ENCODE results near the gene FUOM.

The FUOM gene

DNA sequence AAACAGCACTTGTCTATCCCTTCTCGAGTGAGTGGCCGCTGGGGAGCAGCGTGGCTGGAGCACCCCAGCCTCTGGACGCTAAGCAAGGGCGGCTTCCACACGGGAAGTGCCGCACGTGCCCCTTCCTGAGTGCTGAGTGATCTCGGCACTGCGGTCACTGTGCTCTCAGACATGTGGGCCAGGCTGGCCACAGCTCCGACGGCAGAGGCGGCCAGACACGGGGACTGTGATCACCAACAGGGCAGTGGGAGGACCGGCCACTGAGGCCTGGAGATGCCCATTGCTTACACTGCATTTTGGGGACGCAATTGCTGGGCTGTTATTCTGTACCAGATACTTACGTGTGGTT, 8.3 kb upstream of the FUOM start:
- no peak for DNase-seq

DNA sequence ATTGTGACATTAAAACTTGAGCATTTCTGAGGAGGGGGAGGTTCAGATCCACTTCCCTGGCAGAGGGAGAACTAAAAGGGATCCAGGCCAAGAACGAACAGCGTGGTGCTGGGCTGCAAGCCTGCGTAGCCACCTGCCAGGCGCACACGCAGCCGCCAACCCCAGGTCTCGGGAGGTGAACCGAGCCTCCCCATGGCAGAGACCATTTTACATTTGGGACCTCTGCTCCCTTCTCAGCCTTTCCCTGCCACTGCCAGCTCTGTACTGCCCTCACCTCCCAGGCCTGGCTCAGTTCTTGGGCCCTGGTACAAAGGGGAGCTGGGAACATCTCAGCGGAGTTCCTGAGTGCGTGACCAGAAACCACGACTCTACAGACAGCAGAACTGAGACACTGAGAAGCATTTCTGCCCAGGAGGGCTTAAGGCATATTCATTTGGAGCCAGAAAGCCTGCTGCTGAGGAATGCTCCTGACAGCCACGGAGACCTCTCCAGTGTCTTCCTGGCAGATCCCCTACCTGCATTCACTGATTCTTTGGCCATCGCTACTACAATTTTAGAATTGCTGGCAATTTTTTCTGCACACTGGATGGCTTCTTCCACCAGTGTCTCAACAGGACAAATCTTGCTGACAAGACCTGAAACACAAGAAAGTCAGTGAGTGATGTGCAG, 7.8 kb upstream of the FUOM start:
- no peak for DNase-seq

DNA sequence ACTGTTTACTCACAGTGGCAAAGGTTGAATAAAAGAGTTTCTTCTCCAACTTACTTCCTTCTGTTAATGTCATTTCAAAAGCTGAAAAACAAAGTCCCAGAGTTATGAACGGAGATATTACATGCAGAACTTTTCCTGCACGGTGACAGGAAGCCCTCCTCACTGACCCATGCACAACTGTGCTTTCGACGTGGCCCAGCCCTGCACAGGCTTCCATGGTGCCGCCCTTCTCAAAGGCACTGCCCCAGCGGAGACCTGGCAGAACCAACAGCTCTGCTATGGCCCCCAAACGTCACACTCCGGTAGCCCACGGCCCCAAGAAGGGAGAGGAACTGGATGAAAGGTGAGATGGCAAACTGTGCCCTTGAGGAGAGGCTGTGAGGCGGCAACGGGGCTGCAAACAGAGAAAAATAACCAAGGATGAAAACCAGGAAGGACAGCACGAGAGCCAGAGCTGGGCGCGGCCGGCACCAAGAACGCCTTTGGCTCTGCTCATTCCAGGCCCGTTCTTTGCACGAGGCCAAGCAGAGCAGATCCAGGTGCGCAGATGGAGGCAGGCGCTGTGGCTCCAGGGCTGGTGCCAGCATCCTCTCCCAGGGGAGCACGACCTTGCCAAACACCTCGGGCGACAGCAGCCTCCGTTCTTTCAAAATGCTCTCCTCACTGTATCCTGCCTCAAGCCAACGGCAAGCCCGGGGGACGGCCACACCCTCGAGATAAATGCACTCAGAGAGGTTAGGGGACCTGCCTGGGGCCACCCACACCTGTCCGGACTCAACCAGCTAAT, 7.0 kb upstream of the FUOM start:
- peak; percentile 87 for DNase-seq

DNA sequence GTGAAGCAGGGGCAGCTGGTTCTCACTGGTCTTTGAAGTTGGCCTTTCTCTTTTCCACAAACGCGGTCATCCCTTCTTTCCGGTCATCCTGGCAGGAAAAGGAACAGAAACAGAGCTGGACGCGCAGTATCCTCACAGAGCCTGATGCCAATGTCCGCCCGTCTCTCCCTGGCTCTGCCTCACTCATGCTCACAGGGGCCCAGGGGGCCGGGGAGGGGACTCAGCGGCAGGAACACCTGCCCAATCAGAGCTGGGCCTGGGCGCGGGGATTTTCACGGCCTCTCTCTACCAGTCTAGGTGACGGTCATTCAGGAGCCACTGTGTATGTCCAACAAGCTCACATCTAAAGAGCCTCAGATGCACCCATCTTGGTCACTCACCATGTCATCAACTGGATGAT, 5.0 kb upstream of the FUOM start:
- no peak for DNase-seq

DNA sequence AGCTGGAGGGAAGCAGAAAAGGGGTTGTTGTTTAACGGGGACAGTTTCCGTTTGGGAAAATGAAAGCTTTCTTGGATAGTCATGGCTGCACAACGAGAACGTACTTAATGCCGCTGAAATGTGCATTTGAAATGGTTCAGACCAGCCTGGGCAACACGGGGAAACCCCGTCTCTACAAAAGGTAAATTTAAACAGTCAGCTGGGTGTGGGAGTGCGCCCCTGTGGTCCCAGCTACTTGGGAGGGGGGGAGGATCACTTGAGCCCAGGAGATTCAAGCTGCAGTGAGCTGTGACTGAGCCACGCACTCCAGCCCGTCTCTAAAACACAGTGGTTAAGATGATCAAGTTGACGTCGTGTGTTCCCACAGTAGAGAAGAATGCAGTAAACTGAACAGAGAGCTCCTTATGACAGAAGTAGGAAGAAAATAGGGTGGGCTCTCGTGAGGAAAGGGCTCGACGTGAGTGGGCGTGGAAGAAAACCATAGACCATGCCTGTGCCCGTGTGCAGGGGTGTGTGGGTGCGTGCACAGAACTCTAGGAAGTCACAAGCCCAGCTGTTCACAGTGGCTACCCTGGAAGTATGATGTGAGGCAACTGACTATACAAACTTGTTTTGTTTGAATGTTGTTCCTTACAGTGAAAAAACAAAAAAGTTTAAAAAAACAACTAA, 4.1 kb upstream of the FUOM start:
- DNase-seq: no peak

DNA sequence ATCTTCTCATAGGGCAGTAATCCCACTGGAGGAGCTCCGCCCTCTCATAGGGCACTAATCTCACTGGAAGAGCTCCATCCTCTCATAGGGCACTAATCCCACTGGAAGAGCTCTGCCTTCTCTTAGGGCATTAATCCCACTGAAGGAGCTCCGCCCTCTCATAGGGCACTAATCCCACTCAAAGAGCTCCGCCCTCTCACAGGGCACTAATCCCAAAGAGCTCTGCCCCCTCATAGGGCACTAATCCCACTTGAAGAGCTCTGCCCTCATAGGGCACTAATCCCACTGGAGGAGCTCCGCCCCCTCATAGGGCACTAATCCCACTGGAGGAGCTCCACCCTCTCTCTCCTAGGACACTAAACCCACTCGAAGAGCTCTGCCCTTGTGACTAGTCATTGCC, 3.4 kb upstream of the FUOM start:
- no peak for DNase-seq

DNA sequence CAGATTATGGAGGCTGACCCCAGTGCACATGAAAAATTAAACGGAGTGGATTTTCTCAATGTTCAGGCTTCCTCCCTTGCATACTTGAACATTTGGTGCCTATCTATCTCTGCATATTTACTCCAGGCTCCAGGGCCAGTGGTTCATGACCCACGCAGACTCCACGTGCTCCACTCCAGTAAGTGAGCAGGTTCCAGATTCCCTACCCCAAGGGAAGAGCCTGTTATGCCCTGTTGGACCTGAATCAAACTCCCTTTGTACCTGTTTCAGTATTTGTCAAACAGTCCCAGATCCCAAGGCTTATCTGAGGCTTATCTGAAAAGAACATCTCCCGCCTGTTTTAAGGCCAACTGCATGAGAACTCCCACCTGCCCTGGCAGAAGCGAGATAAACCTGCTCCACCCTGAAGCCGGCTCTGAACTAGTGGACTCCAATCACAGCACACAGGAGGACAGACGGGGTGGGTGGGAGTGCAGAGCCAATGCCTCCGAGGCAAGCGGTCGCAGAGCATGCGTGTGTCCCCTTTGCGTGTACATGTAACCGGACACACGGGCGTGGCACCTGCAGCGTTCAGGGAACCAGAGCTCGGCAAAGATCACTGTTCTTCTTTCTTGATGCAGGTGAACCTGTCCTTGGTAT, 2.3 kb upstream of the FUOM start:
- DNase-seq: no peak

DNA sequence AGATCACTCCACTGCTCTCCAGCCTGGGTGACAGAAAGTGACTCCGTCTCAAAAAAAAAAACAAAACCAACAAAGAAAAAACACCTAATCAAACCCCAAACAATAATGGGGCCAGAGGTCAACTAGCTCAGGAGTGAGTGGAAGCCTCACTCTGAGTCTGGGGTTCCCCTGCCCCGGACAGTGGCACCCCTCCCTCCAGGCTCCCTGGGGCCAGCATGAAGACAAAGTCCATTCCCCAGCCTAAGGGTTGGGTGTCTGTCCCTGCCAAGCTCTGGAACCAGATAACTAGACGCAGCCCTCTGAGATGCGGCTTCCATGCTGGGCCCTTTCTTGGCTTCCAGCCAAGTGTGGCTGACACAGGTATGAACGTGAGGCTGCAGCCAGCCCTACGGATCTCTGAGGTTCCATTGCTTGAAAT, 1.7 kb upstream of the FUOM start:
- DNase-seq: peak; percentile 42

DNA sequence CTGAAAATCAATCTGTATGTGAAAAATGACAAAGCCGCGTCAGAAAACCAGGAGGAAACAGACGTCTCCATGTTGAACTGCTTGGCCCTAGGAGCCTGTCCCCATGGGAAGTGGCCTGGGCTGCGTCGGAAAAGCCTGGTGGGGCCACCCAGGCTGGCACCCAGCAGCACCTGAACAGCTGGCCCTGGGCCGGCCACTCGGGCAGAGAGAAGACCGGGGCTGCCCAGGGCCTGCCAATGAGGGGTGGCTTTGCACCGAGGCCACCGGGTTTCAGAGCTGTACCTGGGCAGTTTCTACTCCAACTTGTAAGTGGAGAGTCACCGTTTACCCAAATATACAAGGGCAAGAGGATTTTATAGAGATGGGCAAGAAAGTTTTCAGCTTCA, 1.1 kb upstream of the FUOM start:
- no peak for DNase-seq

DNA sequence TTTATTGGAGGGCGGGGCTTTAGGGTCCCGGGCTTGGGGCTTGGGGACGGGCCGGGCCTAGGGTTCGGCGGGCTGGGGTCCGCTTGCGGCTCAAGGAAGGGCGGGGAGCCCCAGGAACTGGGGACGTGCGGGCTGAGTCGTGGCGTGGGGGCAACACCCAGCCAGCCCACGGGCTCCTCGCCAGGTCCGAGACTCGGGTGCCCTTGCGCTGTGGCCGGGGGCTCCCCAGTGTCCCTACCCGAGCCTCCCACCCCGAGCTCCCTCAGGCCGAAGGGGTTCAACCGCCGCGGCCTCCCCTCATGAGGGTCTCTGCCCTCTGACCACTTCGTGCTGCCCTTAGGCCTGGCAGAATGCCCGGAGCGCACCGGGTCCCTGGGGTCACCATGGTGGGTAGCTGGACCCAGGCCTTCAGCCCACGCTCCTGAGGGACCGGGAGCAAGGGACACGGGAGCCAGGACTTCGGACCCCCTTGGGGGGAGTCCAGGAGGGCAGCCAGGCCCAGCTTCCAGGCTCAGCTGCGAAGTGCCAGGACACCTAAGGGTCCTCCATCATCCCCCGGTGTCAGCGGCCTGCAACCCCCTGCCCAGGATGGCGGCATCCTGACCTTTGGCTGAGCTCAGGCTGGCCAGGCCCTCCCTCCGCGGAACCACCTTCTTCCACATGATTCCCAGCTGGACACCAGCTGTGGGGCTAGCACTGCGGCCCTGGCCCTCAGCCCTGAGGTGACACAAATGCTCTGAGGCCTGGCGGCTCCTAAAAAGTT, 524 bp upstream of the FUOM start:
- no peak for DNase-seq

DNA sequence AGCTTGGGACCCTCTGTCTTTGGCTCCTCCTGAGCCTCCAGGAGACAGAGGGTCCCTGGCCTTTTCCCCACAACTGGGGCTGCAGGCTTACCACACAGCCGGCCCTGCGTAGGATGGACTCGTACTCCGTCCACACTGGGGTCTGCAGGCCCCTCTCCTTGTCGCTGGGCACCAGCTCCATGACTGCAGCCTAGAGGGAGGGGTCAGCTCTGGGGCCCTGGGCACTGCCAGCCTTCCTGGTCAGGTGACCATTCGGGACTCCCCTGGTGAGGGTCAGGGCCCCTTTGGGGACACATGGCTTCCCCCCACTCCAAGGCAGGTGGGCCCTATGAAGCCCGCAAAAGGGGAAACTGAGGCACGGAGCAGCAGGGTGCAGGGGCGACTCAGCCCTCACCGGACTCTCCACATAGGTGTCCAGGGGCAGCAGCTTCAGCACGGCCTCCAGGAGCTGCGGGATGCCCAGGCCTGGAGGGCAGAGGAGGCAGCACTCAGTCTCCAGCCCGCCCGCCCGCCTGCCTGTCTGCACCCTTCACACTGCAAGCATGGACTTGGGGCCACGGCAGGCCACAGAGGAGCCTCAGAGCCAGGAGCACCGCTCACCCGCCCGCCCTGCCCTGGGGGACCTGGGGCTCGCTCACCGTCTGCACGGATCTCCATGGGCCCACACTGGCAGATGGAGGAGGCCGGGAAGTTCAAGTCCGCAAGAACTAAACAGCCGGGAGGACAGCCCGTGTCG, 1.1 kb downstream of the FUOM start:
- DNase-seq: no peak

DNA sequence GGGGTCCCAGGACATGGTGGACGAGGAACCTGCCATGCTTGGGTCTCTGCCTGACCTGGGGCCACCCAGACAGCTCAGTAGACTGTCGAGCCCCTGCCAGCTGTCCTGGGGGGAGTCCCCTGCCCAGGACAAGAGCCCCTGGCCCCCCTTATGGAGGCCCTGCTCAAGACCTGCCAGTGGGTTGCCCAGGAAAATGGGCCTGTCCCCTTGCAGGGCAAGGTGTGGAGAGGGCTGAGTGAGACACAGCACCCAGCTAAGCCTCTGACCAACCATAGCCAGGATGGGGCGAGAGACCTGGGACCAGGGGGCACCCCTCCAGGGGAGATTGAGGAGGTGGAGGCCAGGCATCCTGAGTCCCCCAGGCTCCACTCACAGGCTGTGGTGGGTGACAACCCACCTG, 1.8 kb downstream of the FUOM start:
- DNase-seq: no peak

DNA sequence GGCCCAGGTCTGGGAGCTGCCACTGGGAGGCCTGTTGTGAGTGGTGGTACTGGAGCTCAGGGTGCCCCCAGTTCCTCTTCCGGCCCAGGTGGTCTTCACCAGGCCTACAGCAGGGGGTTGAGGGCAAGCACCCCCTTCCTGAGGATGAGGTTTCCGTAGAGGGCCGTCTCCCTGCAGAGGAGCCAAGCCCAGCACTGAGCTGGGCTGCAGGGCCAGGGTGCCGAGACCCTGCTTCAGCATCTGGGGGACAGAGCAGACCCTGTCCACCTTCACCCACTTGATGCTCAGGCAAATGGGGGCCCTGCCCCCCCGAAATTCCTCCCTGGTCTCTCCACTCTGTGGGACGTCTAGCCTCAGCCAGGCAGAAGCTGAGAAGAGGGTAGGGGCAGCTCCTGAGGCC, 2.6 kb downstream of the FUOM start:
- DNase-seq: no peak

DNA sequence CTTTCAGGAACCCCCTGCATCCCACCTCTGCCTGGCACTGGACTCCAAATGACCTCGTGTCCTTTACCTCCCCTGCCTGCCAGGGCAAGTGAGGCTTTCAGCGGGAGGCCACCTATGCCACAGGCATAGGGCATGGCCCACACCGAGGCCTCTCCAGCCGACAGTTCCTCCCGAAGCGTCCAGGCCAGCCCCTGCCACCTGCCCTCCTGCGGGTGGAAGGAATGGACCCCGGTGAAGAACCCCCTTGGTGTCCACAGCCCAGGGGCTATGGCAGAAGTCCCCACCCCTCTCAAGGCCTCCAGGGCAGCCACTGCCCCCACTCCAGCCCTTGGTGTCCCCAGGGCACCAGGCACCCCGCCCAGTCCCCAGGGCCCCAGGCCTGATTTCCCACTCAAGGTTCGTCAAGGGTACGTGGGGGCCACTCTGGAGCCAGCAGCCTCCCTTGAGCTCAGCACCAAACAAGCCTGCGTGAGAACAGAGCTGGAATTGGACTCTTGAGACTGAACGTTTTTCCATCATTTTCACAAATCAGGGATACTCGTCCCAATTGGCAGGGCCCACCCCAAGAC, 3.1 kb downstream of the FUOM start:
- DNase-seq: no peak

DNA sequence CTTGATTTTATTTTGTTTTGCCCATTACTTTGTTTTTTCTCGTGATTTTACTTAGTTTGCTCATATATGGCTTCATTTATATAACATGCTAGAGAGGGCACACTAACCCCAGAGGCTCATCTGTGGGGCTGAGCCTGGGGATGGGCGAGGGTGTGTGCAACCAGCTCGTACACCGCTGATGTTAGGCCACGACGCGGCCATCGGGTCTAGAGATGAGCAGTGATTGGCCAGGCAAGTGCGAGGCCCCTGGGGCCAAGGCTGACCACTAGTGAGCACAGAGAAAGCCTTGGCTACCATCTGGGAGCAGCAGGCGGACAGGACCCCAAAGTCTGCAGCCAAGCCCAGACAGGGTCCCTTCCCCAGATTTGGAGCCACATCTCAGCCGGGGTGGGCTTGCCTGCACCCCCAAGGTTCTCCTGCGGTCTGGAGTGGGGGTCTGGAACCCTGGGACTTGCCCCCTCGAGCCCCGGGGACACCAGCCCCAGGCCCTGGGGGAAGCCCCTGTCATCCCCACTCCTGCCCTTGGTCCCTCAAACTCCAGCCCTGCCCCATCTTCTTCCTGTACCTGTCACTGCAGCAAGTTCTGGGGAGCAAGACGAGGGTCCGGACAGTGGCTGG, 3.7 kb downstream of the FUOM start:
- no peak for DNase-seq

DNA sequence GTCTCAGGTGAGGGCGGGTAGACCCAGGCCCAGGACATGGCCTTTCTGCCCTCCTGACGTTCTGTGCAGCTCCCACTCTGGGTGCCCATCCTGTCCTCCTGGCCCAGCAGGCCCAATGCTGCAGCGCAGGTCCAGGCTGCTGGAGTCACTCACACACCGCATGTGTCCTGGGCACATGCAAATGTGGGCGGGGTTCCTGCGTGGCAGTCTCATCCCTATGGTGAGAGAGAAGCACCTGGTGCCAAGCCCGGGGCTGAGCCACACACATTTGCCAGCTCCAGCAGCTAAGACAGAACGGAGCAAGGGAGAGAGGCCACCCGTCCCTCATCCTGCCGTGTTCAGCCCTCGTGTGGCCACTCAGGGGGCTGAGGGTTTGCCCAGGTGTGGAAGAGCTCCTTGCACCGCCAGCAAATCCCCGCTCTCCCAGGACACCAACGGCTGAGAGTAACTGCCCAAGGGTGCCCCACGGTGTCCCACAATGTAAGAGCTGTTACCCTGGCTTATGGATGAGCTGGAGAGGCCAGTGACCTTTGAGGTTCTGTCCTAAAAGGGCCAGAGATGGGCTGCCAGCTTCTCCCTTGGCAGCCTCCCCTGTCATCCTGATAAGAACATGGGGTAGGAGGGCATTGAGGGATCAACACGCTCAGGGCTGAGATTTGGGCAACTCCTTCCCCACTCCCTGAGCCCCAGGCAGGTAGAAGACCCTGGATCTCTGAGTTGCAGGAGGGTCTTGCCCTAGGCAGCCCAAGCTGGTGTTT, 4.4 kb downstream of the FUOM start:
- no peak for DNase-seq

DNA sequence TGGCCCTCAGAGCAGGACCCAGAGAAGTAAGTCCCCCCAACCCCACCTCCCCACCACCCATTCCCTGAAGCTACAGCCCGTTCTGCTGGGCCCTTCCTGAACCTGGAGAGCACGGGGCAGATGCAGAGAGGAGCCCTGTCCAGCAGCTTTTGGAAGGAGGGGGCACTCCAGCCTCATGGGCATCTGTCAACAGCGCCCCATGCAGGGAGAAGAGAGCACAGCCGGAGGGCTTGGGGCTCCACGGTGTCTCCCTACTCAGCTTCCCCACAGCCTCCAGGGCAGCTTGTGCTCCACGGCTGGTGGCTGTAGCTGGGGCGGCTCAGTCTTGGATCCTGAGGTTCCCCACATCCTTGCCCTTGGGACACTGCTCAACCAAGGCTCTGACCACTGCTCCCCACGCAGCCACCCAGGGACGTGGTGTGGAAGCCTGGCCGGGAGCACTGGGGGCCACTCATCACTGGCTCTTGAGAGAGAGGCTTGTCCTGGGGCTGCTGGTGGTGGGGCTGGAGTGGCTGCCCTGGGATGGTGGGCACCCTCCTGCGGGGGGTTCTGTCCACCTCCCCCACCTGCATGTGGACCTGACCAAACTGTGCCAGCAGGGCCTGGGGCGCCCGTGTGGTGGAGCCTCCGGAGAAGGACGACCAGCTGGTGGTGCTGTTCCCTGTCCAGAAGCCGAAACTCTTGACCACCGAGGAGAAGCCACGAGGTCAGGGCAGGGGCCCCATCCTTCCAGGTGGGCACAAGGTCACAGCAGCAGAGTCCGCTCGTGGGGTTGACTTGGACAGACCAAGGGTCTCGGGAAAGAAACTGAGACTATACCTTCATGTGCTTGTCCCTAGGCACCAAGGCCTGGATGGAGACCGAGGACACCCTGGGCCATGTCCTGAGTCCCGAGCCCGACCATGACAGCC, 6.2 kb downstream of the FUOM start:
- DNase-seq: no peak

DNA sequence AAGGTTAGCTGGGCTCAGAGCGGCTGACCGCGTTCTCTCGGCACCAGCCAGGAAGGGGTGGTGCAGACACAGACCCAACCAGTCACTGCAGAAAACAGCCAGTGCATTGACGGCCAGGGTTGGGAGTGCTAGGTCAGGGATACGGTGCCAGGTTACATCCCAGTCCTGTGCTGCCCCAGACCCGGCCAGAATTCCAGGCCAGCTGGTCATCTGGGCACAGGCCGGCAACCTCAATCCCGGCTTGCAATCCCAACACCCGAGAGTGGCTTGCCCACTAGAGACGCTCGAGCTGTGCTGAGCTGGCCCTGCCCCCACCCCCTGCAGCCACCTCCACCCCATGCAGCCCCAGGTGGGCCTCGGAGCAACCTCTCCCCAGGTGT, 6.9 kb downstream of the FUOM start:
- DNase-seq: no peak

DNA sequence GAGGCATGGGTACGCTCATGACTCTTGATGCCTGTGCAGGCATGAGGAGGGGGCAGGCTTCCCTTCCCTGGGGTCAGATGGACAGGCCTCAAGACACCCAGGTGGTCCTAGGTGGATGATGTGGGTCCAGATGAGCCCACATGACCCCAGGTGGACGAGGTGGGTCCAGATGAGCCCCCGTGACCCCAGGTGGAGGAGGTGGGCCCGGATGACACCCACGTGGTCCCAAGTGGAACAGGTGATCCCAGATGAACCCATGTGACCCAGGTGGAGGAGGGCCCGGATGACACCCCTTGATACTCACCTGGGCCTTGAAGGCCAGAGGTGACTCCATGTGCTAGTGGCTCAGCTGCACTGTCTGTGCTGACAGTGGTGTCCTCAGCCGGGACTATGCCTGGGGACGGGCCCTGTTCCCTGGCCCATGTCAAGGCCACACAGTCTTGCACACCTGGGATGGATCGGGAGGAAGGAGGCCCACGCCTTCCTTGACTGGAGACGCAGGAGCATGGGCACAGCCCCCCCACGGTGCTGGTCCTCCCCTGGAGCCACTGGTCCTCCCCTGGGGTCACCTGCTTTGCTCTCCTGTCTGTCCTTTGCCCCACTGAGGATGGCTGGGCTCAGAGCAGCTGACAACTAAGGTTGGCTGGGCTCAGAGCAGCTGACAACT, 7.4 kb downstream of the FUOM start:
- DNase-seq: no peak

Measured in DMS153 (cell line).